Cardiac muscle cell (in vitro differentiated cells and primary cell): ENCODE results near the gene HORMAD2. TPM values are rescaled to one million over a fixed set of nuclear protein-coding genes. Genes with fewer than 3 reads are reported as not detected.

Experiments
- DNase-seq, 2 donors: peaks; one replicate each; pipeline versions ENCODE4 v3.0.0 to v3.0.0-alpha.2; 2010 to 2017; ENCODE audit warnings: low read depth in 1 of 2, low spot score in 1 of 2
- H3K27ac ChIP-seq: fragments of 200-600 bp; sonication (generic); 2 replicates; pipeline ENCODE4 v1.5.1; 2016
- H3K27me3 ChIP-seq: fragments of 200-600 bp; sonication (generic); 2 replicates; pipeline ENCODE4 v1.6.0; 2016; ENCODE audit warnings: control low read depth
- H3K36me3 ChIP-seq: fragments of 200-600 bp; sonication (generic); 2 replicates; pipeline ENCODE4 v1.5.1; 2016; ENCODE audit warnings: control low read depth
- H3K4me1 ChIP-seq: fragments of 200-600 bp; sonication (generic); 2 replicates; pipeline ENCODE4 v1.8.1; 2017; ENCODE audit warnings: low read depth, mild to moderate bottlenecking, mixed run types
- H3K4me3 ChIP-seq: fragments of 200-600 bp; sonication (generic); 2 replicates; pipeline ENCODE4 v1.5.1; 2016; ENCODE audit warnings: mild to moderate bottlenecking
- H3K9me3 ChIP-seq: fragments of 200-600 bp; sonication (generic); 2 replicates; pipeline ENCODE4 v1.5.1; 2017; ENCODE audit warnings: low read depth, mild to moderate bottlenecking, control low read depth
- CTCF ChIP-seq: IDR thresholded peaks from 2 replicates; pipeline ENCODE4 v1.5.1; 2012; ENCODE audit warnings: low read depth, mild to moderate bottlenecking, low read length
- polyA plus RNA-seq: library from polyadenylated mRNA; unstranded; fragments of >200 nt; fragmentation: Nextera tagmentation; extraction: Ambion mirVana; gene quantifications from 2 replicates; pipeline ENCODE4 v1.2.1, GENCODE V29; 2016
- total RNA-seq: library from RNA; depleted of rRNA; stranded (reverse); fragments of >200 nt; gene quantifications from 2 replicates; pipeline ENCODE4 v1.2.3, GENCODE V29; 2016

HORMAD2 gene
- total and polyA plus RNA-seq, 2 experiments from 2014 or later, result not detected

- H3K27me3 ChIP-seq, result peaks cover 2% of the 10 kb centered on the region
- no peak for DNase-seq
Measured at GRCh38 chr22:30176431-30176830, 96.2 kb downstream of the HORMAD2 start.

GRCh38 chr22:30178181-30179126 is 98.2 kb downstream of the HORMAD2 start:
- Histone ChIP-seq H3K4me1 (no peaks in the 10 kb centered on the region), H3K36me3 (no peaks in the 10 kb centered on the region), H3K27ac (no peak overlapping the region), H3K9me3 (no peaks in the 10 kb centered on the region), H3K4me3 (no peak overlapping the region), H3K27me3 (peaks cover 2% of the 10 kb centered on the region)
- DNase-seq, result no peak
- TF ChIP-seq CTCF, result no peak

More at GRCh38 chr22:30176431-30176830, 96.2 kb downstream of the HORMAD2 start:
- Histone ChIP-seq H3K36me3 (no peaks in the 10 kb centered on the region), H3K4me3 (no peak overlapping the region), H3K9me3 (no peaks in the 10 kb centered on the region), H3K27ac (no peak overlapping the region), H3K4me1 (no peaks in the 10 kb centered on the region)
- no peak for TF ChIP-seq CTCF

GRCh38 chr22:30180616-30181015 is 100.4 kb downstream of the HORMAD2 start:
- no peak overlapping the region for H3K27ac ChIP-seq
- H3K4me1 ChIP-seq, result no peaks in the 10 kb centered on the region
- no peak for TF ChIP-seq CTCF
- no peaks in the 10 kb centered on the region for H3K36me3 ChIP-seq
- no peak overlapping the region for H3K4me3 ChIP-seq
- peaks cover 2% of the 10 kb centered on the region for H3K27me3 ChIP-seq
- H3K9me3 ChIP-seq, result no peaks in the 10 kb centered on the region
- DNase-seq, result no peak

- no peak for DNase-seq
- Histone ChIP-seq H3K4me3 (no peak overlapping the region), H3K9me3 (no peaks in the 10 kb centered on the region), H3K27me3 (peaks cover 2% of the 10 kb centered on the region), H3K4me1 (no peaks in the 10 kb centered on the region), H3K36me3 (no peaks in the 10 kb centered on the region), H3K27ac (no peak overlapping the region)
- no peak for TF ChIP-seq CTCF
Measured at GRCh38 chr22:30181459-30182349, 101.4 kb downstream of the HORMAD2 start.

- H3K36me3 ChIP-seq, result no peaks in the 10 kb centered on the region
Measured at GRCh38 chr22:30182350-30182745, 102.1 kb downstream of the HORMAD2 start.

More at GRCh38 chr22:30182350-30182745, 102.1 kb downstream of the HORMAD2 start:
- peaks cover 2% of the 10 kb centered on the region for H3K27me3 ChIP-seq
- no peak for DNase-seq
- no peak overlapping the region for H3K27ac ChIP-seq
- no peaks in the 10 kb centered on the region for H3K4me1 ChIP-seq
- no peak overlapping the region for H3K4me3 ChIP-seq
- TF ChIP-seq CTCF, result no peak
- no peaks in the 10 kb centered on the region for H3K9me3 ChIP-seq
